OCI-LY1 (cell line): Measurements from ENCODE around the gene ABLIM1.

Experiments
- H2AFZ ChIP-seq: fragments of 200-600 bp; sonication (generic), shearing (Covaris generic); 2 replicates; pipeline ENCODE4 v1.6.0; 2014; ENCODE audit warnings: antibody characterized with exemption, mild to moderate bottlenecking, low read length
- H3F3A ChIP-seq: fragments of 200-600 bp; sonication (generic), shearing (Covaris generic); 2 replicates; pipeline ENCODE4 v1.6.0; 2014; ENCODE audit warnings: mild to moderate bottlenecking, antibody characterized with exemption, low read length, moderate library complexity; ENCODE audit not compliant: insufficient read depth
- H3K27ac ChIP-seq: fragments of 200-600 bp; sonication (generic); 2 replicates; pipeline ENCODE4 v1.5.1; 2014; ENCODE audit warnings: low read length, mixed run types, mild to moderate bottlenecking, low read depth; ENCODE audit not compliant: poor library complexity, severe bottlenecking
- H3K27me3 ChIP-seq: fragments of 200-600 bp; sonication (generic); 2 replicates; pipeline ENCODE4 v1.6.0; 2014; ENCODE audit warnings: antibody characterized with exemption, mild to moderate bottlenecking, low read length, moderate library complexity; ENCODE audit not compliant: insufficient read depth
- H3K36me3 ChIP-seq: fragments of 200-600 bp; sonication (generic); 2 replicates; pipeline ENCODE4 v1.6.1; 2014; ENCODE audit warnings: mild to moderate bottlenecking, antibody characterized with exemption, low read length, moderate library complexity, mixed read lengths; ENCODE audit not compliant: insufficient read depth
- H3K4me1 ChIP-seq: fragments of 200-600 bp; sonication (generic); 2 replicates; pipeline ENCODE4 v1.5.1; 2014; ENCODE audit warnings: mild to moderate bottlenecking, low read length, moderate library complexity; ENCODE audit not compliant: insufficient read depth, severe bottlenecking
- H3K4me2 ChIP-seq: fragments of 200-600 bp; sonication (generic), shearing (Covaris generic); 2 replicates; pipeline ENCODE4 v1.6.1; 2014; ENCODE audit warnings: low read length
- H3K4me3 ChIP-seq: fragments of 200-600 bp; sonication (generic); 2 replicates; pipeline ENCODE4 v1.5.1; 2014; ENCODE audit warnings: low read length, low read depth, mild to moderate bottlenecking, mixed read lengths; ENCODE audit not compliant: poor library complexity, severe bottlenecking
- H3K79me2 ChIP-seq: fragments of 200-600 bp; shearing (Covaris generic); 2 replicates; pipeline ENCODE4 v1.6.1; 2016; ENCODE audit warnings: mixed run types, low read length, mixed read lengths; ENCODE audit not compliant: insufficient read depth
- H3K9ac ChIP-seq: fragments of 200-600 bp; sonication (generic), shearing (Covaris generic); 2 replicates; pipeline ENCODE4 v1.6.1; 2014; ENCODE audit warnings: mild to moderate bottlenecking, low read length, mixed read lengths
- H3K9me2 ChIP-seq: fragments of 200-600 bp; sonication (generic), shearing (Covaris generic); 2 replicates; pipeline ENCODE4 v1.6.1; 2014; ENCODE audit warnings: low read depth, mild to moderate bottlenecking, low read length, mixed read lengths
- H3K9me3 ChIP-seq: fragments of 200-600 bp; shearing (Covaris generic); 2 replicates; pipeline ENCODE4 v1.6.1; 2014; ENCODE audit warnings: low read length, mixed read lengths
- H4K20me1 ChIP-seq: fragments of 200-600 bp; sonication (generic), shearing (Covaris generic); 2 replicates; pipeline ENCODE4 v1.6.0; 2016; ENCODE audit warnings: mild to moderate bottlenecking, low read length; ENCODE audit not compliant: insufficient read depth
- CTCF ChIP-seq: fragments of 200-600 bp; sonication (generic), shearing (Covaris generic); IDR thresholded peaks from 2 replicates; pipeline ENCODE4 v1.5.1; 2017; ENCODE audit warnings: mild to moderate bottlenecking, antibody characterized with exemption, low read length, moderate library complexity, mixed read lengths
- EZH2 ChIP-seq: fragments of 200-600 bp; sonication (generic), shearing (Covaris generic); IDR thresholded peaks from 2 replicates; pipeline ENCODE4 v1.8.0; 2017; ENCODE audit warnings: borderline replicate concordance, mixed run types, mild to moderate bottlenecking, antibody characterized with exemption, low read length, moderate library complexity, mixed read lengths

Gene ABLIM1

GRCh38 chr10:114688786-114689185 is 30.7 kb upstream of the ABLIM1 start:
- Histone ChIP-seq H3K4me2 (no peak overlapping the region), H3K27me3 (0 out of 2 replicates have a peak, but pooled peaks cover 4% of the 10 kb centered on the region), H3K4me3 (no peak overlapping the region), H3K4me1 (no peaks in the 10 kb centered on the region), H3K9me3 (no peaks in the 10 kb centered on the region), H2AFZ (no peak overlapping the region), H3F3A (no peaks in the 10 kb centered on the region), H3K79me2 (no peaks in the 10 kb centered on the region), H4K20me1 (no peaks in the 10 kb centered on the region), H3K9me2 (no peaks in the 10 kb centered on the region), H3K9ac (no peak overlapping the region), H3K36me3 (no peaks in the 10 kb centered on the region), H3K27ac (no peak overlapping the region)
- no peak for TF ChIP-seq CTCF
- no peak for TF ChIP-seq EZH2

GRCh38 chr10:114687459-114687858 is 29.4 kb upstream of the ABLIM1 start:
- no peaks in the 10 kb centered on the region for H3K9me2 ChIP-seq
- H3K4me3 ChIP-seq = no peak overlapping the region
- no peaks in the 10 kb centered on the region for H3F3A ChIP-seq
- 0 out of 2 replicates have a peak, but pooled peaks cover 4% of the 10 kb centered on the region for H3K27me3 ChIP-seq
- H4K20me1 ChIP-seq = no peaks in the 10 kb centered on the region
- H3K9ac ChIP-seq = no peak overlapping the region
- H3K9me3 ChIP-seq = no peaks in the 10 kb centered on the region
- TF ChIP-seq CTCF (no peak), EZH2 (no peak)
- no peaks in the 10 kb centered on the region for H3K36me3 ChIP-seq
- no peaks in the 10 kb centered on the region for H3K79me2 ChIP-seq
- no peak overlapping the region for H3K27ac ChIP-seq
- H3K4me1 ChIP-seq = no peaks in the 10 kb centered on the region
- no peak overlapping the region for H2AFZ ChIP-seq
- no peak overlapping the region for H3K4me2 ChIP-seq

DNA sequence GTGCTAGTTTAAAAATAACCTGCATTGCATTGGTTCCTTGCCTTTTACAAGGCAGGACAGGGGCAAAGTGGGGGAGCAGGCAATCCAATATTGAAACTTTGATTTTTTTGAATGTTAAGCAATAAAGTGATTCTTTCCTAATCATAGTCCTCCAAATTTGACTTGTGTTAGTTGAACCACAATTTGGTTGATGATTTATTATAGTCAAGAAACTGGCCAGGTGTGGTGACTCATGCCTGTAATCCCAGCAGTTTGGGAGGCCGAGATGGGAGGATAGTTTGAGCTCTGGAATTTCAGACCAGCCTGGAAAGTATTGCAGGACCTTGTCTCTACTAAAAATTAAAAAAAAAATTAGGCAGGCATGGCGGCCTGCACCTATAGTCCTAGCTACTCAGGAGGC is 27.9 kb upstream of the ABLIM1 start:
- Histone ChIP-seq H3K4me3 (no peak overlapping the region), H3K9me2 (no peaks in the 10 kb centered on the region), H3F3A (no peaks in the 10 kb centered on the region), H3K9ac (no peak overlapping the region), H3K4me1 (no peaks in the 10 kb centered on the region), H3K36me3 (no peaks in the 10 kb centered on the region), H2AFZ (no peak overlapping the region), H3K79me2 (no peaks in the 10 kb centered on the region), H3K27me3 (0 out of 2 replicates have a peak, but pooled peaks cover 4% of the 10 kb centered on the region), H3K9me3 (no peaks in the 10 kb centered on the region), H4K20me1 (no peaks in the 10 kb centered on the region), H3K4me2 (no peak overlapping the region), H3K27ac (no peak overlapping the region)
- no peak for TF ChIP-seq CTCF
- no peak for TF ChIP-seq EZH2
